ENCODE data around the gene PDGFB.

DNA sequence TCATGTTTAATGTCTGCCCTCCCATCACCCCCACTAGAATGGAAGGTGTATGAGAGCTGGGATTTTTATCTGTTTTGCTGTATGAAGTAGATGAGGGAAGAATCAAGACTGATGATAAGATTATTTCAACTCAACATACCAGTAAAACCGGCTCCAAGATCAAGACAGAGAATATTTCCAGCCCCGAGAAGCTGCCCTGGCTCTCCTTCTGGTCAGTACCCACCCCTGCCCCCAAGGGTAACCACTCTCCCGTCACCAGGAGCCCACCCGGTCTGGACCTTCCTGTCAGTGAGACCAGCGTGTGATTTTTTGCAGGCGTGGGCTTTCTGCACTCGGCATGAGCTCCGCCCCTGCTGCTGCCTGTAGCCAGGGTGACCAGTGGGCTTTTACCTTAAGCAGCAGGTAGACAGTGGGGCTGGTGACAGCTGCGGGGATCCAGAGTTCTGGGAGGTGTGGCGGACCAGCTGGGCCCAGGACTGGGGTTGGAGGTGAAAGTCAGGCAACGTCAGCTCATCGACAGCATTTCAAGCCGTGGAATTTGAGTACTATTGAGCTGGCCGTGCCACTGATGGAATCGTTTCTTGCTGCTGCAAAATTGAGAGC is 49.1 kb upstream of the PDGFB start:
- TF ChIP-seq CTCF (conservative IDR thresholded peaks at IDR 0.05) (no peak), EZH2 (IDR thresholded peaks at IDR 0.05; ENCODE audit: low read depth) (no peak)
